ENCODE measurements around the gene TRPC3. TPM values are rescaled to one million over a fixed set of nuclear protein-coding genes. Genes with fewer than 3 reads are reported as not detected.

Gene TRPC3
- total RNA-seq, 2 experiments from 2014 or later = not detected

GRCh38 chr4:121939690-121940089 is 12.2 kb downstream of the TRPC3 start:
- ATAC-seq (ENCODE audit: poor library complexity) = no peak
- Histone ChIP-seq H3K27me3 (ENCODE audit: control insufficient read depth in 1 of 2, insufficient read depth in 2 of 2, low read length in 2 of 2) (peaks cover 0 to 25% of the 10 kb centered on the region in 2 experiments), H3K4me3 (ENCODE audit: low read length) (no peak overlapping the region), H3K4me1 (ENCODE audit: insufficient read depth, low read length) (peaks cover 3% of the 10 kb centered on the region), H3K27ac (ENCODE audit: low read depth in 1 of 2, low read length in 2 of 2) (no peak overlapping the region), H3K36me3 (ENCODE audit: insufficient read depth, low read length) (no peaks in the 10 kb centered on the region), H3K9me3 (ENCODE audit: control insufficient read depth in 1 of 2, insufficient read depth in 1 of 2, low read length in 2 of 2) (no peaks in the 10 kb centered on the region)
- Mint-ChIP-seq H3K36me3 (ENCODE audit: low read depth) (no peaks in the 10 kb centered on the region), H3K27me3 (peaks cover 59% of the 10 kb centered on the region), H3K27ac (no peak overlapping the region), H3K4me1 (ENCODE audit: low read depth) (no peaks in the 10 kb centered on the region), H3K9me3 (no peaks in the 10 kb centered on the region), H3K4me3 (no peak overlapping the region)
- no peak for TF ChIP-seq CTCF (IDR thresholded peaks at IDR 0.05)
- ChIA-PET CTCF (no interaction called here), POLR2A (no interaction called here)
- intact Hi-C loops (cut with DNase I, micrococcal nuclease) = loop anchor here in 1 of 2 experiments (10.0 kb wide), 1 partner anchor 515 kb away; the partner anchor contains the start of gene IL2
- DNase-seq = no peak

- peak in 1 of 14 experiments; percentile 38 for DNase-seq
- intact Hi-C loops (cut with DNase I, micrococcal nuclease) = no loop called here
- Mint-ChIP-seq H3K4me1 (ENCODE audit: low read depth) (no peaks in the 10 kb centered on the region), H3K27me3 (peaks cover 55% of the 10 kb centered on the region), H3K27ac (no peak overlapping the region), H3K4me3 (no peak overlapping the region), H3K36me3 (ENCODE audit: low read depth) (no peaks in the 10 kb centered on the region), H3K9me3 (no peaks in the 10 kb centered on the region)
- CTCF ChIA-PET = no interaction called here
- POLR2A ChIA-PET = no interaction called here
- H3K27ac ChIP-seq (ENCODE audit: low read depth in 1 of 2, low read length in 2 of 2) = no peak overlapping the region
- no peak for ATAC-seq (ENCODE audit: poor library complexity)
- TF ChIP-seq CTCF (IDR thresholded peaks at IDR 0.05) = no peak
- H3K4me1 ChIP-seq (ENCODE audit: insufficient read depth, low read length) = peaks cover 3% of the 10 kb centered on the region
- H3K27me3 ChIP-seq (ENCODE audit: control insufficient read depth in 1 of 2, insufficient read depth in 2 of 2, low read length in 2 of 2) = peaks cover 0 to 19% of the 10 kb centered on the region in 2 experiments
- H3K4me3 ChIP-seq (ENCODE audit: low read length) = no peak overlapping the region
- H3K36me3 ChIP-seq (ENCODE audit: insufficient read depth, low read length) = no peaks in the 10 kb centered on the region
- no peaks in the 10 kb centered on the region for H3K9me3 ChIP-seq (ENCODE audit: control insufficient read depth in 1 of 2, insufficient read depth in 1 of 2, low read length in 2 of 2)
These were observed 13.4 kb downstream of the TRPC3 start for GRCh38 chr4:121938282-121939092.

GRCh38 chr4:121936101-121936500 is 15.8 kb downstream of the TRPC3 start:
- Histone ChIP-seq H3K4me1 (ENCODE audit: insufficient read depth, low read length) (peaks cover 3% of the 10 kb centered on the region), H3K27ac (ENCODE audit: low read depth in 1 of 2, low read length in 2 of 2) (no peak overlapping the region), H3K36me3 (ENCODE audit: insufficient read depth, low read length) (no peaks in the 10 kb centered on the region), H3K4me3 (ENCODE audit: low read length) (no peak overlapping the region), H3K9me3 (ENCODE audit: control insufficient read depth in 1 of 2, insufficient read depth in 1 of 2, low read length in 2 of 2) (peaks cover 0 to 7% of the 10 kb centered on the region in 2 experiments), H3K27me3 (ENCODE audit: control insufficient read depth in 1 of 2, insufficient read depth in 2 of 2, low read length in 2 of 2) (peaks cover 0 to 23% of the 10 kb centered on the region in 2 experiments)
- ChIA-PET CTCF (no interaction called here), POLR2A (no interaction called here)
- Mint-ChIP-seq H3K36me3 (ENCODE audit: low read depth) (no peaks in the 10 kb centered on the region), H3K27ac (no peak overlapping the region), H3K27me3 (peaks cover 46% of the 10 kb centered on the region), H3K9me3 (no peaks in the 10 kb centered on the region), H3K4me1 (ENCODE audit: low read depth) (no peaks in the 10 kb centered on the region), H3K4me3 (no peak overlapping the region)
- intact Hi-C loops (cut with DNase I, micrococcal nuclease) = no loop called here
- no peak for ATAC-seq (ENCODE audit: poor library complexity)
- TF ChIP-seq CTCF (IDR thresholded peaks at IDR 0.05) = no peak
- DNase-seq = no peak

All from CD4-positive, alpha-beta T cell (primary cell).